PC-3 (cell line): ENCODE results near the gene ZBTB9. TPM values are rescaled to one million over a fixed set of nuclear protein-coding genes. Genes with fewer than 3 reads are reported as not detected.
A peak's percentile ranks its signal among the peaks of the same experiment; 100 is the strongest.

Source experiments
- ATAC-seq: fragments of 200-7000 bp; cut with Tn5 transposase; 2 replicates; pipeline ENCODE4 v1.9.1; 2020; ENCODE audit warnings: mild to moderate bottlenecking, moderate library complexity
- BruUV-seq: library from RNA; stranded (reverse); fragments of 400-500 nt; replicated peaks from 2 replicates; lab custom pipeline; 2021; lab: Mats Ljungman, UMichigan
- CTCF ChIA-PET: fragments of 300-600 bp; sonication (Branson Sonifier 250); formaldehyde crosslinking; loops from one replicate; lab custom pipeline; 2022; ENCODE audit warnings: antibody characterized with exemption; lab: Charles Lee
- POLR2A ChIA-PET: fragments of 300-600 bp; sonication (Branson Sonifier 250); formaldehyde crosslinking; loops from one replicate; lab custom pipeline; 2022; ENCODE audit warnings: antibody characterized with exemption; ENCODE audit not compliant: unreplicated experiment; lab: Charles Lee
- DNase-seq: peaks from one replicate; pipeline ENCODE4 v3.0.0-alpha.2; 2015
- H2AFZ ChIP-seq: fragments of 300-600 bp; sonication (generic); 2 replicates; pipeline ENCODE4 v1.6.0; 2016; ENCODE audit warnings: antibody characterized with exemption, low read length
- H3F3A ChIP-seq: fragments of 300-600 bp; sonication (generic); one replicate; pipeline ENCODE4 v1.6.0; 2017; ENCODE audit warnings: antibody characterized with exemption, low read length, control low read depth, mild to moderate bottlenecking; ENCODE audit not compliant: unreplicated experiment
- H3K27ac ChIP-seq: fragments of 300-600 bp; sonication (generic); 2 replicates; pipeline ENCODE4 v1.5.1; 2016; ENCODE audit warnings: mild to moderate bottlenecking, low read length
- H3K27me3 ChIP-seq: fragments of 300-600 bp; sonication (generic); 2 replicates; pipeline ENCODE4 v1.6.1; 2016; ENCODE audit warnings: low read length, mixed read lengths
- H3K36me3 ChIP-seq: fragments of 300-600 bp; sonication (generic); 2 replicates; pipeline ENCODE4 v1.6.1; 2016; ENCODE audit warnings: low read depth, mixed run types, low read length, mixed read lengths
- H3K4me1 ChIP-seq: fragments of 300-600 bp; sonication (generic); 2 replicates; pipeline ENCODE4 v1.5.1; 2016; ENCODE audit warnings: low read length; ENCODE audit not compliant: insufficient read depth
- H3K4me2 ChIP-seq: fragments of 300-600 bp; sonication (generic); 2 replicates; pipeline ENCODE4 v1.6.0; 2016; ENCODE audit warnings: low read length
- H3K4me3 ChIP-seq: fragments of 300-600 bp; sonication (generic); 2 replicates; pipeline ENCODE4 v1.5.1; 2016; ENCODE audit warnings: mild to moderate bottlenecking, low read length, mixed read lengths
- H3K79me2 ChIP-seq: fragments of 300-600 bp; sonication (generic); 2 replicates; pipeline ENCODE4 v1.6.1; 2017; ENCODE audit warnings: low read length, mixed read lengths
- H3K9ac ChIP-seq: fragments of 300-600 bp; sonication (generic); 2 replicates; pipeline ENCODE4 v1.6.0; 2016; ENCODE audit warnings: mild to moderate bottlenecking, low read length
- H3K9me2 ChIP-seq: fragments of 300-600 bp; sonication (generic); replicated peaks from 2 replicates; pipeline ENCODE4 v1.6.1; 2016; ENCODE audit warnings: mixed run types, low read length, mixed read lengths
- H3K9me3 ChIP-seq: fragments of 300-600 bp; sonication (generic); 2 replicates; pipeline ENCODE4 v1.6.1; 2016; ENCODE audit warnings: low read length, mixed read lengths
- H4K20me1 ChIP-seq: fragments of 300-600 bp; sonication (generic); 2 replicates; pipeline ENCODE4 v1.6.1; 2016; ENCODE audit warnings: low read length, mixed read lengths
- EZH2 ChIP-seq: fragments of 300-600 bp; sonication (generic); IDR thresholded peaks from one replicate; pipeline ENCODE4 v1.6.1; 2017; ENCODE audit warnings: antibody characterized with exemption, mild to moderate bottlenecking, low read length; ENCODE audit not compliant: unreplicated experiment
- EZH2phosphoT487 ChIP-seq: fragments of 300-600 bp; sonication (generic); IDR thresholded peaks from 2 replicates; pipeline ENCODE4 v1.6.1; 2018; ENCODE audit warnings: mild to moderate bottlenecking, antibody characterized with exemption, low read length, borderline replicate concordance
- intact Hi-C: fragments of 100-400 bp; cut with micrococcal nuclease; formaldehyde crosslinking; loops from 2 replicates; pipeline ENCODE4 v1.9.0; 2023
- total RNA-seq: library from RNA; depleted of rRNA; stranded (reverse); fragments of >200 nt; gene quantifications from 2 replicates; pipeline ENCODE4 v1.2.3, GENCODE V29; 2014
- TF ChIP-seq, protein P1 (sequence below): fragments of 300-600 bp; sonication (generic); conservative IDR thresholded peaks from 2 replicates; pipeline ENCODE4 v1.5.1; 2017; ENCODE audit warnings: antibody characterized with exemption, low read depth, mild to moderate bottlenecking, low read length

Gene ZBTB9
- total RNA-seq, 1 experiment from 2014 or later, result 9.1 TPM

DNA sequence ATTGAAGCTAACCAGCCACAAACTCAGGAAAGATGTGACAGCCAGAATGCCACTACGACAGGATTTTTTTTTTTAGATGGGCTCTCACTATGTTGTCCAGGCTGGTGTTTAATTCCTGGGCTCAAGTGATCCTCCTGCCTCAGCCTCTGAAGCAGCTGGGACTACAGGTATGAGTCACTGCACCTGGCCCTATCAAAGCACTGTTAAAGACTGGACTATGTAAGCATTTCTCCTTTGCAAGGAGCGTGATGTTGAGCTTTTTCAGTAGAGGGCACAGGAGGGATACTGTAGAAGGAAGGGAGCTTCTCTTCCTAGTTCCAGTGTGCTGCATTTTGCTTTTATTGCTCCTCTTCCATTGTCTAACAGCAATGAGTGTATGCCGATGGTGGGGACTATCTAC, 35.8 kb downstream of the ZBTB9 start:
- no peak overlapping the region for H3K9ac ChIP-seq
- BruUV-seq, result no TSS peak
- peak; percentile 47 for DNase-seq
- H3K27ac ChIP-seq, result no peak overlapping the region
- ATAC-seq, result peak; percentile 90
- no peaks in the 10 kb centered on the region for H3K9me2 ChIP-seq
- H2AFZ ChIP-seq, result no peak overlapping the region
- no peak overlapping the region for H3K4me3 ChIP-seq
- no peak overlapping the region for H3K4me2 ChIP-seq
- H3K79me2 ChIP-seq, result no peaks in the 10 kb centered on the region
- ChIA-PET POLR2A (no interaction called here), CTCF (interaction anchor here (0.6 kb wide), 2 partner anchors 61 to 190 kb away, joined by 3 to 10 read pairs; no protein-coding TSS in a partner anchor)
- no peaks in the 10 kb centered on the region for H4K20me1 ChIP-seq
- intact Hi-C loops, result loop anchor here (10.0 kb wide), 1 partner anchor 95 kb away; the partner anchor contains the start of gene BAK1
- H3K27me3 ChIP-seq, result no peaks in the 10 kb centered on the region
- H3K36me3 ChIP-seq, result no peaks in the 10 kb centered on the region
- no peaks in the 10 kb centered on the region for H3K4me1 ChIP-seq
- no peaks in the 10 kb centered on the region for H3K9me3 ChIP-seq
- no peaks in the 10 kb centered on the region for H3F3A ChIP-seq
- TF ChIP-seq, protein P1, sequence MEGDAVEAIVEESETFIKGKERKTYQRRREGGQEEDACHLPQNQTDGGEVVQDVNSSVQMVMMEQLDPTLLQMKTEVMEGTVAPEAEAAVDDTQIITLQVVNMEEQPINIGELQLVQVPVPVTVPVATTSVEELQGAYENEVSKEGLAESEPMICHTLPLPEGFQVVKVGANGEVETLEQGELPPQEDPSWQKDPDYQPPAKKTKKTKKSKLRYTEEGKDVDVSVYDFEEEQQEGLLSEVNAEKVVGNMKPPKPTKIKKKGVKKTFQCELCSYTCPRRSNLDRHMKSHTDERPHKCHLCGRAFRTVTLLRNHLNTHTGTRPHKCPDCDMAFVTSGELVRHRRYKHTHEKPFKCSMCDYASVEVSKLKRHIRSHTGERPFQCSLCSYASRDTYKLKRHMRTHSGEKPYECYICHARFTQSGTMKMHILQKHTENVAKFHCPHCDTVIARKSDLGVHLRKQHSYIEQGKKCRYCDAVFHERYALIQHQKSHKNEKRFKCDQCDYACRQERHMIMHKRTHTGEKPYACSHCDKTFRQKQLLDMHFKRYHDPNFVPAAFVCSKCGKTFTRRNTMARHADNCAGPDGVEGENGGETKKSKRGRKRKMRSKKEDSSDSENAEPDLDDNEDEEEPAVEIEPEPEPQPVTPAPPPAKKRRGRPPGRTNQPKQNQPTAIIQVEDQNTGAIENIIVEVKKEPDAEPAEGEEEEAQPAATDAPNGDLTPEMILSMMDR, result peak; percentile 24; the same call in 1 of the 2 replicates
- no peak for TF ChIP-seq EZH2
- no peak for TF ChIP-seq EZH2phosphoT487

DNA sequence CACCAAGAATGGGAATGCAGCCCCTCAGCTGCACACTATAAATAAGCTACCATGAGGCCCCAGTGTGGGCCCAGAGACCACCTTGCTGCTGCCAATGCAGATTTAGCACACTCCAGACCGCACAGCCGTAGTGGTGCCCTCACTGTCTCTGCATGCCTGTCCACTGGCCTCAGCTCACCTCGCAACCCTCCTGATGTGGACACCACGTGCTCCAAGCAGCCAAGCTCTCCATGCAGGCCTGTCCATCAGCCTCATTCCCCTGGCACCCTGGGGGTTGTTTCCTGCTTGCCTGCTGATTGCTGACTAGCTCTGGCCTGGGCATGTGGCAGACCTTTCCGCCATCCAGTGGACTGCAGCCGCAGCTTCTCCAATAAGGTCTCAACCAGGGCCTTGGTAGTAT, 36.2 kb downstream of the ZBTB9 start:
- Histone ChIP-seq H3K4me2 (no peak overlapping the region), H3F3A (no peaks in the 10 kb centered on the region), H3K4me3 (no peak overlapping the region), H3K36me3 (no peaks in the 10 kb centered on the region), H3K27me3 (no peaks in the 10 kb centered on the region), H3K9me2 (no peaks in the 10 kb centered on the region), H2AFZ (no peak overlapping the region), H4K20me1 (no peaks in the 10 kb centered on the region), H3K4me1 (no peaks in the 10 kb centered on the region), H3K79me2 (no peaks in the 10 kb centered on the region), H3K9me3 (no peaks in the 10 kb centered on the region), H3K27ac (no peak overlapping the region), H3K9ac (no peak overlapping the region)
- ChIA-PET POLR2A (no interaction called here), CTCF (no interaction called here)
- intact Hi-C loops, result loop anchor here (10.0 kb wide), 1 partner anchor 94 kb away; the partner anchor contains the start of gene BAK1
- no peak; the same call in 1 of the 2 replicates for ATAC-seq
- no TSS peak for BruUV-seq
- TF ChIP-seq EZH2phosphoT487 (no peak), EZH2 (no peak)
- TF ChIP-seq, protein P1, result no peak
- DNase-seq, result no peak

DNA sequence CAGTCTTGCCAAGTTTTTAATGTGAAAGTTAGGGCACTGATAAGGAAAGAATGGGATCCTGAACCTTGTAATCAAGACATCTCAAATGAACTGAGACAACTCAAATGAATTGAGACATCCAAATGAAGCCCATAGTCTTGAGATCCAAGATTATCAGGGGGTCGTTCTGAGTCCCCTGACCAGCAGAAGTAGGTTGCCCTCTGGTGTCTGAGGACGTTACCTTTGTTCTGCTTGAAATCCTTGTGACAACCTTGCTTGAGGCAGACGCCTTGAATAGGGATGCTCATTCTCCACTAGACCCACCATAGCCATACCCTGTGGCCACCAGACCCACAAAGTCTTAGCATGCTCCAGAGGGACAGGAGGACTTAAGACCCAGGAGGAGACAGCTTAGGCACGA, 37.7 kb downstream of the ZBTB9 start:
- H3F3A ChIP-seq, result no peaks in the 10 kb centered on the region

More for the DNA sequence above, 37.7 kb downstream of the ZBTB9 start:
- CTCF ChIA-PET, result no interaction called here
- DNase-seq (no peak), ATAC-seq (no peak)
- no peaks in the 10 kb centered on the region for H3K27me3 ChIP-seq
- no peak overlapping the region for H2AFZ ChIP-seq
- TF ChIP-seq EZH2phosphoT487 (no peak), EZH2 (no peak)
- TF ChIP-seq, protein P1, result no peak; the same call in 1 of the 2 replicates
- no peaks in the 10 kb centered on the region for H3K36me3 ChIP-seq
- H3K27ac ChIP-seq, result no peak overlapping the region
- intact Hi-C loops, result loop anchor here (10.0 kb wide), 1 partner anchor 93 kb away; the partner anchor contains the start of gene BAK1
- H3K4me2 ChIP-seq, result no peak overlapping the region
- H3K4me1 ChIP-seq, result no peaks in the 10 kb centered on the region
- H4K20me1 ChIP-seq, result no peaks in the 10 kb centered on the region
- POLR2A ChIA-PET, result no interaction called here
- no peaks in the 10 kb centered on the region for H3K9me2 ChIP-seq
- no TSS peak for BruUV-seq
- H3K4me3 ChIP-seq, result no peak overlapping the region
- no peak overlapping the region for H3K9ac ChIP-seq
- H3K9me3 ChIP-seq, result no peaks in the 10 kb centered on the region
- H3K79me2 ChIP-seq, result no peaks in the 10 kb centered on the region
